Tibial nerve (tissue), 4 donors: ENCODE data around the gene HOXD13. TPM values are rescaled to one million over a fixed set of nuclear protein-coding genes. Genes with fewer than 3 reads are reported as not detected.

Experiments
- DNase-seq, 2 donors: peaks; one replicate each; pipeline ENCODE4 v3.0.0-alpha.2; 2019; ENCODE audit warnings: low spot score in 2 of 2
- H3K27ac ChIP-seq, 4 donors: fragments of 200-600 bp; sonication (generic) in 3 of 4; one replicate each; pipeline ENCODE4 v1.5.1; 2017 to 2019; ENCODE audit warnings: mild to moderate bottlenecking in 1 of 4
- H3K27me3 ChIP-seq, 2 donors: fragments of 200-600 bp; sonication (generic) in 1 of 2; one replicate each; pipeline versions ENCODE4 v1.5.1 to v1.6.0; 2017 to 2019
- H3K36me3 ChIP-seq, 3 donors: fragments of 200-600 bp; sonication (generic); one replicate each; pipeline ENCODE4 v1.5.1; 2018 to 2019
- H3K4me1 ChIP-seq, 4 donors: fragments of 200-600 bp; sonication (generic) in 3 of 4; one replicate each; pipeline ENCODE4 v1.5.1; 2017 to 2019
- H3K4me3 ChIP-seq, 4 donors: fragments of 200-600 bp; sonication (generic) in 3 of 4; one replicate each; pipeline ENCODE4 v1.5.1; 2017 to 2019; ENCODE audit warnings: mild to moderate bottlenecking in 1 of 4, moderate library complexity in 1 of 4
- H3K9me3 ChIP-seq, 4 donors: fragments of 200-600 bp; sonication (generic) in 3 of 4; one replicate each; pipeline ENCODE4 v1.5.1; 2017 to 2019
- CTCF ChIP-seq, 5 experiments: fragments of 200-600 bp in 3 of 5; fragments of 450-650 bp in 2 of 5; sonication (generic) in 3 of 5; IDR thresholded peaks; one replicate each; pipeline ENCODE4 v1.5.1; 2016 to 2019; ENCODE audit warnings: antibody characterized with exemption in 5 of 5, mild to moderate bottlenecking in 3 of 5, moderate library complexity in 2 of 5
- EP300 ChIP-seq, 2 donors: sonication (generic); formaldehyde crosslinking; IDR thresholded peaks; one replicate each; pipeline ENCODE4 v1.6.1; 2017; ENCODE audit warnings: antibody characterized with exemption in 2 of 2, mild to moderate bottlenecking in 1 of 2
- POLR2A ChIP-seq, 2 donors: fragments of 450-650 bp; IDR thresholded peaks; one replicate each; pipeline ENCODE4 v1.6.1; 2017; ENCODE audit warnings: antibody characterized with exemption in 2 of 2, mild to moderate bottlenecking in 2 of 2, moderate library complexity in 2 of 2
- WGBS, 2 donors: methylation state at CpG; one replicate each; pipeline ENCODE4 v1.1.5; 2018; 5-methylcytosine and 5-hydroxymethylcytosine counted together
- total RNA-seq, 4 donors: library from RNA; depleted of rRNA; stranded (reverse); fragments of >200 nt; gene quantifications; one replicate each; pipeline ENCODE4 v1.1.0, GENCODE V29; 2016

The HOXD13 gene
- total RNA-seq, 4 donors from 2014 or later: 0.21 TPM; not detected in 3

- Histone ChIP-seq H3K27me3 (peaks cover 8 to 98% of the 10 kb centered on the region in 2 donors), H3K4me3 (peak overlapping the region in 1 of 4 donors; percentile 42), H3K36me3 (no peaks in the 10 kb centered on the region), H3K27ac (no peak overlapping the region), H3K4me1 (peaks cover 0 to 46% (median 10%) of the 10 kb centered on the region in 4 donors), H3K9me3 (no peaks in the 10 kb centered on the region)
- DNase-seq: no peak
- 3 to 8% methylated on average over 24 to 49 of the region's 53 CpGs for WGBS, 2 donors
- TF ChIP-seq EP300 (IDR thresholded peaks at IDR 0.05): no peak
- TF ChIP-seq CTCF (IDR thresholded peaks at IDR 0.05): no peak
- TF ChIP-seq POLR2A (IDR thresholded peaks at IDR 0.05): no peak
Observed at GRCh38 chr2:176093145-176093897, 800 bp downstream of the HOXD13 start.

- Histone ChIP-seq H3K4me1 (peaks cover 0 to 48% (median 11%) of the 10 kb centered on the region in 4 donors), H3K27me3 (peaks cover 8 to 98% of the 10 kb centered on the region in 2 donors), H3K4me3 (no peak overlapping the region), H3K36me3 (no peaks in the 10 kb centered on the region), H3K9me3 (no peaks in the 10 kb centered on the region), H3K27ac (no peak overlapping the region)
- WGBS, 2 donors: 10 to 13% methylated on average over 8 of the region's 8 CpGs
- no peak for TF ChIP-seq EP300 (IDR thresholded peaks at IDR 0.05)
- DNase-seq: no peak
Observed at GRCh38 chr2:176093898-176094249, 1.4 kb downstream of the HOXD13 start.

- H3K4me3 ChIP-seq: no peak overlapping the region
- peaks cover 8 to 98% of the 10 kb centered on the region in 2 donors for H3K27me3 ChIP-seq
Observed at GRCh38 chr2:176094349-176094748, 1.8 kb downstream of the HOXD13 start.

GRCh38 chr2:176095421-176095820 lies 2.9 kb downstream of the HOXD13 start:
- WGBS, 2 donors: 25 to 33% methylated on average over 5 of the region's 5 CpGs
- TF ChIP-seq POLR2A (IDR thresholded peaks at IDR 0.05) (no peak), CTCF (IDR thresholded peaks at IDR 0.05) (no peak), EP300 (IDR thresholded peaks at IDR 0.05) (no peak)
- H3K4me3 ChIP-seq: no peak overlapping the region
- H3K36me3 ChIP-seq: no peaks in the 10 kb centered on the region
- no peaks in the 10 kb centered on the region for H3K9me3 ChIP-seq
- H3K27me3 ChIP-seq: peaks cover 8 to 98% of the 10 kb centered on the region in 2 donors
- peaks cover 0 to 62% (median 11%) of the 10 kb centered on the region in 4 donors for H3K4me1 ChIP-seq
- no peak for DNase-seq
- H3K27ac ChIP-seq: no peak overlapping the region

More at GRCh38 chr2:176094349-176094748, 1.8 kb downstream of the HOXD13 start:
- 8 to 12% methylated on average over 12 of the region's 12 CpGs for WGBS, 2 donors
- peaks cover 0 to 52% (median 11%) of the 10 kb centered on the region in 4 donors for H3K4me1 ChIP-seq
- H3K9me3 ChIP-seq: no peaks in the 10 kb centered on the region
- no peak for DNase-seq
- TF ChIP-seq EP300 (IDR thresholded peaks at IDR 0.05) (peak in 1 of 2 donors; percentile 14), CTCF (IDR thresholded peaks at IDR 0.05) (no peak)
- H3K27ac ChIP-seq: no peak overlapping the region
- no peaks in the 10 kb centered on the region for H3K36me3 ChIP-seq

GRCh38 chr2:176096243-176096985 lies 3.9 kb downstream of the HOXD13 start:
- peak overlapping the region in 1 of 4 donors; percentile 41 for H3K4me3 ChIP-seq
- no peaks in the 10 kb centered on the region for H3K36me3 ChIP-seq
- peaks cover 0 to 66% (median 11%) of the 10 kb centered on the region in 4 donors for H3K4me1 ChIP-seq
- no peak for DNase-seq
- no peaks in the 10 kb centered on the region for H3K9me3 ChIP-seq
- whole genome bisulfite sequencing, 2 donors: 11 to 16% methylated on average over 16 of the region's 16 CpGs
- H3K27ac ChIP-seq: no peak overlapping the region
- no peak for TF ChIP-seq POLR2A (IDR thresholded peaks at IDR 0.05)
- TF ChIP-seq EP300 (IDR thresholded peaks at IDR 0.05): peak in 1 of 2 donors; percentile 81
- TF ChIP-seq CTCF (IDR thresholded peaks at IDR 0.05): no peak
- peaks cover 8 to 98% of the 10 kb centered on the region in 2 donors for H3K27me3 ChIP-seq
